ENCODE measurements around the gene HEATR3.

The HEATR3 gene

DNA sequence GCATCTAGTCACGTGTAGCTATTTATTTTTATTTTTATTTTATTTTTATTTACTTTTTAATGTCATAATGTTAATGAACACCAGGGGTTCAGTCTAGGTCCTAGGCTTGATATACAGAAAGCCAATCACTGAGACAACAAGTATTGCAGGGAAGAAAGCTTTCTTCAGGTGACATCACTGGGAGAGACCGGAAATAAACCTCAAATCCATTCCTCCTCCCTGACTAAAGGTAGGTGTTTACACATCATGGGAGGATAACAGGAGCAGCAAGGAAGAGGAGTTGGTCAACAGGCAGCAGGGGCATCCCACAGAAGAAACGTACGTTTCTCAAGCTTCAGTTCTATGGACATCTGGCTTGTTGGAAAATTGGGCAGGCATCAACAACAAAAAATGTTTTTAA is 9.5 kb upstream of the HEATR3 start:
- no peak for DNase-seq (ENCODE audit: low spot score)

DNA sequence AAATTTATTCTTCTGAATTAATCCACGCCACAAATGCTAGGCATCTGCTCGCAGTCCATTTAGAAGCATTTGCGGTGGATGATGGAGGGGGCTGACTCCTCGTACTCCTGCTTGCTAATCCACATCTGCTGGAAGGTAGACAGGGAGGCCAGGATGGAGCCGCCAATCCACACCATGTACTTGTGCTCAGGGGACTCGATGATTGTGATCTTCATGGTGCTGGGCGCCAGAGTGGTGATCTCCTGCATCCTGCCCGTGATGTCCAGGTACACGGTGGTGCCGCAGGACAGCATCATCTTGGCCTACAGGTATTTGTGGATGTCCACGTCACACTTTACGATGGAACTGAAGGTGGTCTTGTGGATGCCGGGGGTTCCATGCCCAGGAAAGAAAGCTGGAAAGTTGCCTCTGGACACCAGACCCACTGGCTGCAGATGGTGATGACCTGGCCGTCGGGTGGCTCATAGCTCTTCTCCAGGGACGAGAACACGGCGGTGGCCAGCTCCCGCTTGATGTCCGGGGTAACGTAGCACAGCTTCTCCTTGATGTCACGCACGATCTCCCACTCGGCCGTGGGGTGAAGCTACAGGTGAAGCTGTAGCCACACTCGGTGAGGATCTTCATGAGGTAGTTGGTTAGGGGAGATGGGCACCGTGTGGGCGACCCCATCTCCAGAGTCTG is 7.5 kb upstream of the HEATR3 start:
- DNase-seq (ENCODE audit: low spot score), result no peak

DNA sequence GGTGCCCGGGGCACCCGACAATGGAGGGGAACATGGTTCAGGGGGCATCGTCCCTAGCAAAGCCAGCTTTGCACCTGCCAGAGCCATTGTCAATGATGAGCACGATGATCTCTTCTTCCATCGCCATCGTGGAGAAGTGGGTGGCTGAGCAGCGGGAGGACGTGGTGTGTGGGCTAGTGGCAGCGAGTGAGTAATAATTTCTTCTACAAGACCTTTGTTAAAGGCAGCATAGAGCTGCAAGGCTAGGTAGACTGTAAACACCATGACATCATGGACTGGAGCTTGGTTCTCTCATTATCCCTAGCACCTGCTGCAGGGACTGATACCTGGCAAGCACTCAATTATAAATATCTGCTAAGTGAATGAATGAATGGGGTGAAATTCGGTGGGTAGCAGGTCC is 6.7 kb upstream of the HEATR3 start:
- no peak for DNase-seq (ENCODE audit: low spot score)

- DNase-seq (ENCODE audit: low spot score), result no peak
These were observed 6.1 kb upstream of the HEATR3 start for GRCh38 chr16:50059669-50060068.

- DNase-seq (ENCODE audit: low spot score), result no peak
These were observed 4.4 kb upstream of the HEATR3 start for GRCh38 chr16:50061326-50061725.

DNA sequence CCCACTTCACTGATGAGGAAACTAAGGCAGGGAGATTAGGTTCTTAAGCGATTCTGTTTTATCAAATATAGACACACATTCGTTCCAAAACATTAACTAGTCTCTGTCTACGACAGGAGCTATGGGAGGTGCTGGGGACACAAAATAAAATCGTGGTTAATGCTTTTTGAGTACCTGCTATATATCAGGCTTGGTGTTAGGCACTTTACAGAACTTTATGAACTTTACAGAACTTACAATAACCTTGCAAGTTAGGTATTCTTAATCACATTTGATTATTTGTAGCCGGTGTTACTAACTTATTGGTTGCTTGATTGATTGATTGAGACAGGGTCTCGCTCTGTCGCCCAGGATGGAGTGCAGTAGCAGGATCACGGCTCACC is 538 bp upstream of the HEATR3 start:
- no peak for DNase-seq (ENCODE audit: low spot score)

DNA sequence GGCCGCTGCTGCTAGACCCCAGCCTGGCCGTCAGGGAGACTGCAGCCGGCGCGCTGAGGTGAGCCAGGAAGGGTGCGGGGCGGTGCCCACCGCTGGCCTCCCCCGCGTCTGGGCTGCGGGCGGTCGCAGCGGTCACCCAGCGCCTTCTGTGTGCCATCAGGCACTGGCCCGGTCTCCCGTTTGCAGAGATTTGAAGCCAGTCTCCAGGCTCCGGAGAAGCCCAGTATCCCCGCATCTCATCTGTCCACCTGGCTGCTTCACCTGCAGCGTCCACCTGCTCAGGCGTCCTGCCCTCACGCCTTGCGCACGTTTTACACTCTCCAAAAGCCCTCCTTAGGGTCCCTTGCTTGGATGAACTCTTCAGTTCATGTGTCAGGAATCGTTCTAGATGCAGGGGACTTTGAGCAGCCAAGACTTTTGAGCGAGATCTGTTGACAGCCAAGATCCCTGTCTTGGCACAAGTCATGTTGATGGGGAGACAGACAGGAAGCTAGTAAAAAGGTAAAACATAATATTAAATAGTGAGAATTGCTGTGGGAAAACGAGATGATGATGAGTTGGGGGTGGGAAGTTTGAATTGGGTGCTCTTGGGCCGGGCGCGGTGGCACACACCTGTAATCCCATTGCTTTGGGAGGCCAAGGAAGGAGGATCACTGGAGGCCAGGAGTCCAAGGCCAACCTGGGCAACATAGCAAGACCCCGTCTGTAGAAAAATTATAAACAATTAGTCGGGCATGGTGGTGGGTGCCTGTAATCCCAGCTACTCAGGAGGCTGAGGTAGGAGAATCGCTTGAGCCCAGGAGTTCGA is 916 bp downstream of the HEATR3 start:
- no peak for DNase-seq (ENCODE audit: low spot score)

GRCh38 chr16:50067290-50067853 is 1.6 kb downstream of the HEATR3 start:
- DNase-seq (ENCODE audit: low spot score), result peak; percentile 34

DNA sequence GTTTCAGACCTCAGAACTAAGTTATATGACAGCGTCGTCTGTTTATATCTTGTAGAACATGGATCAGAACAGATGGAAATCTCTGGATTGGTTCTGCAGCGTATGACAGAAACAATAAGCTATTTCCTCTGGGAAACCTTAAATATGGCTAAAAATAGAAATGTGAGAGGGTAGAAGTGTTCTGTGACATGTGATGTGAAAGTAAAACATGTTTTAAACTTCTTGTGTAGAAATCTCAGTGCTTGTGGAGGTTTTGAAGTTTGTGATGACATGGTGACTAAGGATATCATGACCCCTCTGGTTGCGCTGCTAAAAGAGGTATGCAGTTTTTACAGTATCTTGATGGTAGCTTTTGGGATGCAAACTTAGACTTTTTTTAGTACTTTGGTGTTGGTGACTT is 2.8 kb downstream of the HEATR3 start:
- no peak for DNase-seq (ENCODE audit: low spot score)

DNA sequence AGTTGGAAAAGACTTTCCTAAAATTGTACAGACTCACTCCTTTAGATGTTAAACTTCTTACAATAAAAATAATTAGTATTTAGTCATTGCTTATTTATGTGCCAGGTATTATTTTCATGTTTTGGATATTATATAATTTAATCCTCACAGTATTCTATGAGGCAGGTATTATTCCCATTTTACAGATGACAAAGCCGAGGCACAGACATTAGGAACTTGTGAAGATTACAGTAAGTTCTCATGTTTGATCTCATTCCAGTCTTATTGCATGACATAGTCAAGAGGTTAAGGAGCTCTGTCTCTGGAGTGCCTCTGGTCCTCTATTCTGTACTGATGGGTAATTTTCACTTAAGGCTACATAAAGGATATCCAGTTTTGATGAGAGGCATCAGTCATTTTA is 3.3 kb downstream of the HEATR3 start:
- DNase-seq (ENCODE audit: low spot score), result no peak

GRCh38 chr16:50071075-50071671 is 5.4 kb downstream of the HEATR3 start:
- no peak for DNase-seq (ENCODE audit: low spot score)

DNA sequence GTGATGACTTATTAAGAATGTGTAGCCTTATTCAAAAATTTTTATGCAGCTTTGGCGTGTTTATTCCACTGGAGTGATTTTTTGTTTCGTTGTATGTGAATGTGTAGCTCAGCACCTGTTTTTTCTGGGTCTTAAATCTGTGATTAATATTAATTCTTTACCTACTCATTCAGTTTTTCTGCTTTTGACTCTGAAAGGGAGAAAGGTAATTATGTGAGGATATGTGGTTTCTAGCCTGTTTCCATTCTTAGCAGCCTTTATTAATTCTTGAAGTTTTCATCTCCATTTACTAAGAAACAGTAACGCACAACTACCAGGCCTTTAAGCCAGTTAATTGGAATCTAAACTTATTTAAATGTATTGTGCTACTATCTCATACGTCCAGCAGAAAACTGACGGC is 7.0 kb downstream of the HEATR3 start:
- DNase-seq (ENCODE audit: low spot score), result no peak

- no peak for DNase-seq (ENCODE audit: low spot score)
These were observed 13.8 kb downstream of the HEATR3 start for GRCh38 chr16:50079397-50080140.

DNA sequence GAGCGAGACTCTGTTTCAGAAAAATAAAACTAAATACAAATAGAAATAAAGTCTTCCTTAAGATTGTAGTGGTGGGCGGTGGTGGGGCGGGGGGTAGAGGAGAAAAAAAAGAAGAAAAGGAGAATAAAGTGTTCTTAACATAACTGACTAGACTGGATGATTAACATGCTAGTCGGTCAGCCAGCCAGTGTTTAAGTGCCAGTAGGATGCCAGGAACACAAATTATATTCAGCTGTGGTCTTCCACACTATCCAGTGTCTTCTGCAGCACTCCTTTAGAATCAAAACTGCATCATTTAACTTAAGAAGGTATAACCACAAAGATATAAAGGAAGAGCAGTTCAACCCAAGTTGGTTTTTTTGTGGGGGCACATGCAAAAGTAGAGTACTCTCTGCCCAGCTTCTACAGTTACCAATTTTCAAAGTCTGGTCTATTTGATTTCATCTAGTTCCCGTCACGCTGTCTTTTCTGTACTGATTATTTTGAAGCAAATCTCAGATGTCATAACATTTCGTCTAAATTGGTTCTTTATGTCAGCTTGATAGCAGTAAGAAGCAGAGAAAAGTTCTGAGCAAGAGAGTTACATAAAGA is 15.8 kb downstream of the HEATR3 start:
- DNase-seq (ENCODE audit: low spot score), result no peak

DNA sequence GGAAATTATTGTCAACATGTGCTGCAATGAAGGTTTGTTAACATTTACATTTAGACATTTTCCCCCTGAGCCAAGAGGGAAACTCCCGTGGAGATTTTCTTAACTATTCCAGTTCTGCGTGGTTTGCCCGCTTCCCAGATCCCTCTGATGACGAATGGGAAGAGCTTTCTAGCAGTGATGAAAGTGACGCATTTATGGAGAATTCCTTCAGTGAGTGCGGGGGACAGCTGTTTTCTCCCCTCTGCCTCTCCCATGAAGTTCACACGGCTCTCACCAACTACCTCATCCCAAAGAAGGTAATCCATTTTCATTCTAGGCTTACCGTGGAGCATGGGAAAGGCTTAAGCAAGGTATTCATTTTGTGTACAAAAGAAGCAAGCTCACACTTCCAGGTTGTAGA is 18.2 kb downstream of the HEATR3 start:
- no peak for DNase-seq (ENCODE audit: low spot score)

GRCh38 chr16:50086176-50086575 is 20.4 kb downstream of the HEATR3 start:
- DNase-seq (ENCODE audit: low spot score), result no peak

- no peak for DNase-seq (ENCODE audit: low spot score)
These were observed 22.5 kb downstream of the HEATR3 start for GRCh38 chr16:50088302-50088701.

GRCh38 chr16:50092891-50093290 is 27.1 kb downstream of the HEATR3 start:
- no peak for DNase-seq (ENCODE audit: low spot score)

DNA sequence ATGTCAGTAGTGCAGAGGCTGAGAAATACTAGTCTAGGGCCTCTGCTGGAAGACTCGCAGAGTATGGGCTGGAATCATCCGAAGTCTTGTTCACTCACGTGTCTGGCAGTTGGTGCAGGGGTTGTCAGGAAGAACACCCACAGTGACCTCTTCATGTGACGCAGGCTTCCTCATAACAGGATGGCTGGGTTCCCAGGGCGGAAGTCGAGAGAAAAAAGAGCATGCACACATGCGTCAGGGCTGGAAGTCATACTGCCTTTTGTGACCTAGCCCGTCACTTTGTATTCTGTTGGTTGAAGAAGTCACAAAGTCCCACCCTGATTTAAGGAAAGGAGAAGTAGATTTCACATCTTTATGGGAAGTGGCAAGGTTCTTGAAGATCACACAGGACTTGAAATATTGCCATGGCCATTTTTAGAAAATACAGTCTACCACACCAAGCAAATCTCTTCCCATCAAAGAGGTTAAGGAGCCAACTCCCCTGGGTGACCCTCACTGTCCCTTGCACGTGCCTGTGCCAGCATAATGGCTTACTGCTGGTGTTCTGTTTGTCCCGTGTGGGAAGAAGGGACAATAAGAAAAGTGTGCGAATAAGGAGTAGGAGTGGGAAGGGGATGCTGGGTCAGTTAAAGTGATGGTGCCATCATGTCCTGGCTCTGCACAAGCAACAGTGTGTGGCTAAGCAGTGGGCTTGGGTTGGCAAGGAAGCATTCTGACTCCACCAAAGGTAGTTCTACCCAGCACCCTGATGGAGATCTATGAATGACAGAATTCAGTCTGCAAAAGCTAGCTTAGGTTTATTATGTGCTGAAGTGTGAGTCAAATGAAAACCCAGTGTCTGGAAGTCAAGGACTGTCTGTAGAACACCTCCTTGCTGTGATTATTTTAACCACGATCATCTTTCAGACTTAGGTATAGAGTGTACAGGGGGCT is 28.1 kb downstream of the HEATR3 start:
- peak; percentile 74 for DNase-seq (ENCODE audit: low spot score)

GRCh38 chr16:50096791-50097190 is 31.0 kb downstream of the HEATR3 start:
- DNase-seq (ENCODE audit: low spot score), result no peak
